Suprapubic skin (tissue), 4 donors: Measurements from ENCODE around the gene CTXND2. TPM values are rescaled to one million over a fixed set of nuclear protein-coding genes. Genes with fewer than 3 reads are reported as not detected.

Experiments
- DNase-seq, 2 donors: peaks; one replicate each; pipeline ENCODE4 v3.0.0-alpha.2; 2019; ENCODE audit warnings: low spot score in 2 of 2
- H3K27ac ChIP-seq: fragments of 200-600 bp; sonication (generic); one replicate; pipeline ENCODE4 v1.5.1; 2019
- H3K27me3 ChIP-seq: fragments of 200-600 bp; sonication (generic); one replicate; pipeline ENCODE4 v1.5.1; 2019
- H3K36me3 ChIP-seq: fragments of 200-600 bp; sonication (generic); one replicate; pipeline ENCODE4 v1.5.1; 2019
- H3K4me1 ChIP-seq: fragments of 200-600 bp; sonication (generic); one replicate; pipeline ENCODE4 v1.5.1; 2019
- H3K4me3 ChIP-seq: fragments of 200-600 bp; sonication (generic); one replicate; pipeline ENCODE4 v1.5.1; 2019; ENCODE audit warnings: mild to moderate bottlenecking
- H3K9me3 ChIP-seq: fragments of 200-600 bp; sonication (generic); one replicate; pipeline ENCODE4 v1.5.1; 2019
- CTCF ChIP-seq, 2 donors: fragments of 200-600 bp in 1 of 2; fragments of 450-650 bp in 1 of 2; sonication (generic) in 1 of 2; IDR thresholded peaks; one replicate each; pipeline ENCODE4 v1.5.1; 2016 to 2019; ENCODE audit warnings: antibody characterized with exemption in 2 of 2, mild to moderate bottlenecking in 1 of 2, moderate library complexity in 1 of 2
- EP300 ChIP-seq: sonication (generic); formaldehyde crosslinking; IDR thresholded peaks from one replicate; pipeline ENCODE4 v1.6.1; 2017; ENCODE audit warnings: antibody characterized with exemption
- POLR2A ChIP-seq, 2 donors: fragments of 450-650 bp; IDR thresholded peaks; one replicate each; pipeline ENCODE4 v1.6.1; 2017; ENCODE audit warnings: antibody characterized with exemption in 2 of 2, mild to moderate bottlenecking in 2 of 2, moderate library complexity in 2 of 2
- POLR2AphosphoS5 ChIP-seq, 3 donors: sonication (generic); formaldehyde crosslinking; IDR thresholded peaks; one replicate each; pipeline ENCODE4 v1.6.1; 2017; ENCODE audit warnings: antibody characterized with exemption in 3 of 3
- WGBS: methylation state at CpG from one replicate; pipeline ENCODE4 v1.1.5; 2018; 5-methylcytosine and 5-hydroxymethylcytosine counted together
- total RNA-seq, 4 donors: library from RNA; depleted of rRNA; stranded (reverse); fragments of >200 nt; gene quantifications; one replicate each; pipeline ENCODE4 v1.1.0, GENCODE V29; 2016

Gene CTXND2
- total RNA-seq, 4 donors from 2014 or later, result not detected

GRCh38 chr1:150917387-150917786 lies 30.5 kb downstream of the CTXND2 start:
- DNase-seq, result no peak
- WGBS, result 85% methylated on average over 5 of the region's 7 CpGs

GRCh38 chr1:150922519-150922975 lies 35.6 kb downstream of the CTXND2 start:
- no peak overlapping the region for H3K27ac ChIP-seq
- no peaks in the 10 kb centered on the region for H3K9me3 ChIP-seq
- no peaks in the 10 kb centered on the region for H3K27me3 ChIP-seq
- no peak overlapping the region for H3K4me3 ChIP-seq
- peaks cover 24% of the 10 kb centered on the region for H3K4me1 ChIP-seq
- WGBS, result 29% methylated on average over 2 of the region's 2 CpGs
- peak; percentile 78 to 82 for DNase-seq
- TF ChIP-seq CTCF (IDR thresholded peaks at IDR 0.05), result peak; percentile 58 to 69
- TF ChIP-seq POLR2A (IDR thresholded peaks at IDR 0.05), result no peak
- peaks cover 1% of the 10 kb centered on the region for H3K36me3 ChIP-seq

More at GRCh38 chr1:150917387-150917786, 30.5 kb downstream of the CTXND2 start:
- no peak overlapping the region for H3K27ac ChIP-seq
- no peak overlapping the region for H3K4me3 ChIP-seq
- no peaks in the 10 kb centered on the region for H3K36me3 ChIP-seq
- no peaks in the 10 kb centered on the region for H3K27me3 ChIP-seq
- no peaks in the 10 kb centered on the region for H3K9me3 ChIP-seq
- peaks cover 4% of the 10 kb centered on the region for H3K4me1 ChIP-seq
- TF ChIP-seq EP300 (no peak), POLR2AphosphoS5 (IDR thresholded peaks at IDR 0.05) (no peak), POLR2A (IDR thresholded peaks at IDR 0.05) (no peak), CTCF (IDR thresholded peaks at IDR 0.05) (no peak)

- H3K9me3 ChIP-seq, result no peaks in the 10 kb centered on the region
- TF ChIP-seq POLR2A (IDR thresholded peaks at IDR 0.05) (no peak), CTCF (IDR thresholded peaks at IDR 0.05) (no peak), EP300 (no peak)
- peak in 1 of 2 donors; percentile 42 for DNase-seq
- H3K4me3 ChIP-seq, result peak overlapping the region; percentile 73
- no peaks in the 10 kb centered on the region for H3K27me3 ChIP-seq
- H3K36me3 ChIP-seq, result peaks cover 25% of the 10 kb centered on the region
- H3K4me1 ChIP-seq, result peaks cover 25% of the 10 kb centered on the region
- H3K27ac ChIP-seq, result no peak overlapping the region
- WGBS, result 84% methylated on average over 23 of the region's 23 CpGs
Observed at GRCh38 chr1:150925080-150925479, 38.1 kb downstream of the CTXND2 start.

DNA sequence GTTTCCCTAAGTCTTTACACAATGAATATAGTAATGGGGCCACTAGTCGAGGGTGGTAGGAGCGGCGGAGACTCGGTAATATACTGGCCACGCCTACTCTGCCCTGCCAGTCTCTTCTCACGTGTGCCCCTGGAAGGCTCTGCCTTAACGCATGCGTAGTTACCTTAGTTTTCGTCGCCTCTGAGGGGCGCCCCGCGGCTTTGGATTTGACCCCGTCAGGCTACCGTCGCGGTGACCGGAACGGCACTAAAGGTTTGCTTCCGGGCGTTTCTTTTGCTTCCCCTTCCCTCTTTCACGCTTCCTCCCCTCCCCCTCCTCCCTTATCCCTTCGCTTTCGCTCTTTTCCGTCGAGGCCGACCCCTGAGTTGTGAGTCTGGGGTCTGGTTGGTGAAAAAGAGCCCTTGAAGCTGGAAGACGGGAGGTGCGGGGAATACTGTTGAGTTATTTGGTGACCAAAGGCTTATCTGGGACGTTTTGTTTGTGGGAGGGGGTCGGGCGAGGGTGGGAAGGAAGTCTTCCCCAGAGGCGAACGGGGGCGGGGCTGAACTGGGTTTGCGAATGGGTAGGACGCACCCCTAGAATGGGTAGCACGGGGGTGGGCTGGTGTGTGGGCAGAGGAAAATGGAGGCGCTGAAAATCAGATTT lies 39.3 kb downstream of the CTXND2 start, which contains the start of gene SETDB1:
Gene SETDB1 (plus strand): TSS at position 267 of the 645 bp plus-strand sequence. CDS start 1,352 bp downstream, outside the sequence.
- peak; percentile 96 to 97 for DNase-seq
- TF ChIP-seq POLR2AphosphoS5 (IDR thresholded peaks at IDR 0.05) (peak in 2 of 3 donors; percentile 56 to 89), CTCF (IDR thresholded peaks at IDR 0.05) (no peak), POLR2A (IDR thresholded peaks at IDR 0.05) (peak in 1 of 2 donors; percentile 21)
- Histone ChIP-seq H3K27me3 (no peaks in the 10 kb centered on the region), H3K27ac (peak within 1 kb of the TSS; percentile 86), H3K4me1 (peaks cover 25% of the 10 kb centered on the region), H3K9me3 (no peaks in the 10 kb centered on the region), H3K4me3 (peak within 1 kb of the TSS; percentile 73), H3K36me3 (peaks cover 37% of the 10 kb centered on the region)
- WGBS, result under 1% methylated on average over 39 of the region's 39 CpGs

DNA sequence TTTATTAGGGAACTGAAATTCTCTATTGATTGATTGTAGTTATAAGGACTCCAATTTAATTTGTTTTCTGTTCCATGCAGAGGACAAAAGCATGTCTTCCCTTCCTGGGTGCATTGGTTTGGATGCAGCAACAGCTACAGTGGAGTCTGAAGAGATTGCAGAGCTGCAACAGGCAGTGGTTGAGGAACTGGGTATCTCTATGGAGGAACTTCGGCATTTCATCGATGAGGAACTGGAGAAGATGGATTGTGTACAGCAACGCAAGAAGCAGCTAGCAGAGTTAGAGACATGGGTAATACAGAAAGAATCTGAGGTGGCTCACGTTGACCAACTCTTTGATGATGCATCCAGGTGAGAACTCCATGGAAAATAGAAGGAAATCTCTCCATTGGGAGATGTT lies 40.7 kb downstream of the CTXND2 start:
- no peak for DNase-seq
- Histone ChIP-seq H3K27ac (no peak overlapping the region), H3K27me3 (no peaks in the 10 kb centered on the region), H3K36me3 (peaks cover 48% of the 10 kb centered on the region), H3K4me3 (no peak overlapping the region), H3K4me1 (peaks cover 19% of the 10 kb centered on the region), H3K9me3 (no peaks in the 10 kb centered on the region)
- WGBS, result 87% methylated on average over 4 of the region's 4 CpGs
- no peak for TF ChIP-seq CTCF (IDR thresholded peaks at IDR 0.05)
- no peak for TF ChIP-seq EP300
- no peak for TF ChIP-seq POLR2A (IDR thresholded peaks at IDR 0.05)
- TF ChIP-seq POLR2AphosphoS5 (IDR thresholded peaks at IDR 0.05), result no peak
